GM10847 (cell line): ENCODE results near the gene RNF152.

Source experiments
- POLR2A ChIP-seq: IDR thresholded peaks from 2 replicates; pipeline ENCODE4 v1.6.1; 2011; ENCODE audit not compliant: insufficient read length; ENCODE audit errors: extremely low read depth

The RNF152 gene

GRCh38 chr18:61851940-61852451 lies 40.8 kb downstream of the RNF152 start:
- TF ChIP-seq POLR2A = no peak

DNA sequence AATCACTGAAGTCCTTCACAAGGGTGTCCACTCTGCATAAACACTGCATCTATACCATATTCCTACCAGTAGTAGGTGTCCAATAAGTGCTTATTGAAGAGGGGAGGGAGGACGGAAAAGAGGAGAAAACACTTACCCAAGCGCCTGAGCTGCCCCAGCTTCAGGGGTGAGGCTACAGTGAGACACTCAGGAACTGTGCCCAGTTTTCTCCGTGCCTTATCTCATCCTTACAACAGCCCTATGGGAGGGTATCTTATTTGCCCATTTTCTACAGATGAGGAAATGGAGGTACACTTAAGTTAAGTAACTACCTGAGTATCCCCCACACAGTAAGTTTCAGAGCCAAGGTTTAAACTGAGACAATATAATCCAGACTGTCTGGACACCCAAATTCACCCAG lies 41.5 kb downstream of the RNF152 start:
- no peak for TF ChIP-seq POLR2A

DNA sequence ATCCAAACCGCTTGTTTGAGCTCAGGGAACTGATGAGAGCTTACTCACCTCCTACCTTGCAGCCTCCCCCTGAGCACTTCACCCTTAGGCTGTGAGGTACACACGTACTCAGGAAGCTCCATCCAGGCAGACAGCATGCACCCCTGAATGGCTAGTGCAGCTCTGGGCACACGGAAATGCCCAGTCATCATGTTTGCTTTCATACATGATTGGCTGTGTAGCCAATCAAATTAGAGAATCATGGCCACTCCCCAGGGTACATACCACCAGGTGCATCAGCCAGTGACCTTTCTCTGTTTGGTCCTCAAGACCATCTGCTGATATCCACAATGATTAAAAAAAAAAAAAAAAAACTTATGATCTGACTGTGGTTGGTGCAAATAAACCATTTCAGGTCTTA lies 42.1 kb downstream of the RNF152 start:
- no peak for TF ChIP-seq POLR2A

DNA sequence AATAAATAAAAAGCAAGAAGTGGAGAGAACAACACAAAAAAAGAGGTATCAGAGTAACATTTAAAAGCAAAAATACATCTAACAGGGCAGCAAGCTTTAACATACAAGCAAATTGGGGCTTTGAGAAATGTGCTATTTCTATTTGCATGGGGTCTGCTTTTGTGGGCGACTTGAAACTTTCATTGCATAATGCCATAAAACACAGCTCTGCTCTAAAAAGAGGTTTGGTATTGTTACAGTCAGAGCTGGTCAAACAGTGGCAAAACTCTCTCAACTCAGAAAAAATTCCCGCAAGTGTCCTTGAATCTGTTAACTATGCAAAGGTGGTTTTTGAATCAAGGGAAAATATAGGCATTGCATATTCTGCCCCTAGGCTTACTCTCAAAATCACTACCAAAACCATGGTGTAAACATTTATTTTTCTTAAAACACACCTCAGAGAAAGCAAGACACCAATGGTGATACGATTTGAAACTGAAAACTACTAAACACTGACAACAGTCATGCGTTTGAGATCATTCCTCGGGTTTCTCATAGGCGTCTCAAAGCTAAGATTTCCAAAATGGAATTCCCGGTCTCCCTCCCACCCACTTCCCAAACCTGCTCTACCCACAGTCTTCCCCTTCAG lies 45.5 kb downstream of the RNF152 start:
- no peak for TF ChIP-seq POLR2A

DNA sequence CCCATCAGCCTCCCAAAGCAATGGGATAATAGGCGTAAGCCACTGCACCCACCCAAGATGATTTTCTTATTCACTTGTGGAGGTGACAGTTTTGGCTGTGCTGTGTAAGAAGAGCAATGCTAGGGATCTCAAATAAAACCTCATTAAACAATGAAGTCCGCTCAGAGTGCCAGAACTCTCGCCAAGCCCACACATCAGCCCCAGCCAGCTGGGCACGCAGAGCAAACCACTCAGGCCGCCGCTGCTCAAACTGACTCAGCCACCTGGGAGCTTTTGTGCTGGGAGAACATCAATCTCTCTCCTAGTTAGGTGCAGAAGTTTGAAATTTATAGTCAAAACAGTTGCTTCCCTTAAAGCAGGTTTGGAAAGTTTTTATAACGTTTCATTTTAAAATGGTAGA lies 47.6 kb downstream of the RNF152 start:
- no peak for TF ChIP-seq POLR2A

GRCh38 chr18:61844726-61845125 lies 48.1 kb downstream of the RNF152 start:
- no peak for TF ChIP-seq POLR2A

DNA sequence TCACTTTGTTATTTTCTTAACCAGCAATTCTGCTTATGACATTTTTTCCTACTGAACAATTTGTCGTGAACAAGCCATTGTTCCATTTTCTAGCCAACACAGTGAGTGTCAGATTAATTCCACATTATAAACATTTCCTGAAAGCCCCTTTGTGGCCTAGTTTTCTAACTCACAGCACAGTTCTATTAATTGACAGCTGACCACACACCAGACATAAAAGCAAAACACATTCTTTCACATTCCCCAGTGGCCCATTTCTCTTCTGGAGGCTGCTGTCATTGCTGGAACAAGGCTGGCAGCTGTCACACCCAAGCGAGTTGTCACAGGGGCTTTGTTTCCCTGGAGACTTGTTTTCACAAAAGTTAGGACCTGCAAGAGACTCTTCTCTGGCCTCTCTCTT lies 50.7 kb downstream of the RNF152 start:
- TF ChIP-seq POLR2A = no peak

DNA sequence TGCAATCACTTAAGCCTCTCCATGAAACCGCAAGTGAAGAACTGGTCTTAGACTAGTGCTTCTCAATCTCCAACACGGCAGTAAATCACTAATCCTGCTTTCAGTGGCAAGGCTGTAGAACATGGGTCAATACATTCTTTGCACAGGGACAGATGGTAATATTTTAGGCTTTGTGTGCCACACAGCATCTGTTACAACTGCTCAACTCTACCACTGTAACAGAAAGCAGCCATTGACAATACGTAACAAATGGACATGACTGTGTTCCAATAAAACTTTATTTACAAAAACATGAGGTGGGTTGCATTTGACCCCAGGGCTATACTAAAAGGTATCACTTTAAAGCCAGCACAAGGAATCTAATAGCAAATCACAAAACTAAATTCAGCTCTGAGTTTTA lies 51.1 kb downstream of the RNF152 start:
- no peak for TF ChIP-seq POLR2A

DNA sequence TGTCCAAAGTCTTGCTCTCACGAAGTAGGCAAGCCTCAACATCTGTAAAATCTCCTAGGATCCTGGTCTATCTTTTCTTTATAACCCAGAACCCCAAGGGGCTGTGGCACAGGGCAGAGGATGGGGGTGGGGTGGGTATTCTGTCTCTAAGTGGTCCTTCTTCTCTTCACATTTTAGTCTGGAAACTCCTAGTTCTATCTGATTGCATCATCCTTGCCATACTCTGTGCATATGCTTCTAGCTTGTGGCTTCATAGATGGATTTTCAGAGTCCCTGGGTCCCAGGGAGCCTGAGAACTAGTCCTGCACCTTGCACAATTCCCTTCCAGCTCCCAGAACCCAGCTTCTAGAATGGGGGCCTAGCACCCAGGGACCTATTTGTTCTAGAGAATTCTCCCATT lies 52.5 kb downstream of the RNF152 start:
- TF ChIP-seq POLR2A = no peak

DNA sequence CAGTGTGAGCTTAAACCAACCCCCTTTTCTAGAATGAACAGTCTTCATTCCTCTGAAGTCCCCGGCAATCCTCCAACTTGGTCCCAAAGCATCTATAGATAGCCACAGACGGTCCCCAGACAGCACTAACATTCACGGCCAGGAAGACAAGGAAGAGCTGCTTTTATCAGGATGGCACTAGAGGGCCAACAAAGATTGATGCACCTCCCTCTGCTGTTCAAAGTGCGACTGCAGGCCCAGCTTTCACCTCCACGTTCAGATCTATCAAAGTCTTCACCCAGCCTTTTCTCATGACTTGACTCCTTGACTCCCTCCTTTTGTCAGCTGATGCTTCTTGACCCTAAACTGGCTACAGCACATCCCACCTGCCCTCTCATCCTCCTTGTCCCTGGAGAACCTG lies 54.3 kb downstream of the RNF152 start:
- TF ChIP-seq POLR2A = no peak

- no peak for TF ChIP-seq POLR2A
These were observed 58.8 kb downstream of the RNF152 start for GRCh38 chr18:61833978-61834377.

GRCh38 chr18:61833387-61833786 lies 59.4 kb downstream of the RNF152 start:
- TF ChIP-seq POLR2A = no peak

GRCh38 chr18:61832858-61833257 lies 59.9 kb downstream of the RNF152 start:
- TF ChIP-seq POLR2A = no peak

DNA sequence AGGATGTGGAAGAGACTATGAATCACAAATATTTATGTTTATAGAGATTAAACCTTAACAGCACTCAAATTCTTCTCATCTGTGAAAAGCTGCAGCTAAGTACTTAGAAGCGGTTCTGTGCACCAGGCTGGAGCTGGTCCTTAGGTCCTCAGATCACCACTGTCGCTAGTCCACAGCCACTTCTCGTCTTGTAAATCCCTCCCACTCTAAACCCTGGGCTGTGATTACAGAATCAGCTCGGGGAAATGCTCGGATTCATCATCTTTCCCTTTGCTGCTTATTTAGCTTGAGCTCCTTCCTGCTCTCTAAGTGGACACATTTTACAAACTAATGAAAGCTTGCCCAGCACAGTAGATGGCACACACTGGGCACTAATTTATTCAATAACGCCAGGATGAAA lies 61.7 kb downstream of the RNF152 start:
- TF ChIP-seq POLR2A = no peak

- no peak for TF ChIP-seq POLR2A
These were observed 63.7 kb downstream of the RNF152 start for GRCh38 chr18:61829108-61829507.

- no peak for TF ChIP-seq POLR2A
These were observed 65.2 kb downstream of the RNF152 start for GRCh38 chr18:61827591-61827990.

- TF ChIP-seq POLR2A = no peak
These were observed 67.4 kb downstream of the RNF152 start for GRCh38 chr18:61825386-61825785.
